Suprapubic skin (tissue), 3 donors: ENCODE results near the gene CPB1.

Source experiments
- CTCF ChIP-seq, 2 donors: fragments of 200-600 bp in 1 of 2; fragments of 450-650 bp in 1 of 2; sonication (generic) in 1 of 2; IDR thresholded peaks; one replicate each; pipeline ENCODE4 v1.5.1; 2016 to 2019; ENCODE audit warnings: antibody characterized with exemption in 2 of 2, mild to moderate bottlenecking in 1 of 2, moderate library complexity in 1 of 2
- EP300 ChIP-seq: sonication (generic); formaldehyde crosslinking; IDR thresholded peaks from one replicate; pipeline ENCODE4 v1.6.1; 2017; ENCODE audit warnings: antibody characterized with exemption

- TF ChIP-seq CTCF (IDR thresholded peaks at IDR 0.05) (no peak), EP300 (no peak)
These were observed 2.3 kb downstream of the CPB1 start for GRCh38 chr3:148829926-148830325.
